ENCODE results near the gene PLXNC1.

PLXNC1 gene

DNA sequence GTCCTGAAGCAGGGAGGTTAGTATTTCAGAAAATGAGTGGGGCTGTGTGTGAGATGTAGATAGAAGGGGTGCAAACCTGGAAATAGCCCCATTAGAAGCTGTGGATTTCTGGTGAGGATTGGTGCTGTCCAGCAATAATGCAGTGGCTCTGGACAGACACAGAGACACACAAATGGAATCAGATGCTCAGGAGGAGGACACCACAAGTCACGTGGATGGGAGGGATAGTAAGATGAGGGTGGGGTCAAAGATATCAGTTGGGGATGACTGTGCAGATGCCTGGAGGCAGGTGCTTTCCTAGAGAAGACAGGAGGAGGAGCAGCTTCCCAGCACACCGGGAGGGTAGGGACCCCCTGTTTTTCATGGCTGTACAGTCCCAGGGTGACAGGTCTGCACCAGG, 136.5 kb downstream of the PLXNC1 start:
- CTCF ChIA-PET, result no interaction called here
- POLR2A ChIA-PET, result no interaction called here
- no peak for DNase-seq (ENCODE audit: extremely low spot score)
- TF ChIP-seq ARNT (IDR thresholded peaks at IDR 0.05) (no peak), FOXA1 (IDR thresholded peaks at IDR 0.05) (no peak), ELF4 (IDR thresholded peaks at IDR 0.05) (no peak), L3MBTL2 (conservative IDR thresholded peaks at IDR 0.05) (no peak), SP1 (IDR thresholded peaks at IDR 0.05) (no peak), SUZ12 (IDR thresholded peaks at IDR 0.05) (no peak), FOXM1 (IDR thresholded peaks at IDR 0.05; ENCODE audit: borderline replicate concordance) (no peak), CTBP1 (IDR thresholded peaks at IDR 0.05; ENCODE audit: borderline replicate concordance) (no peak), NFRKB (IDR thresholded peaks at IDR 0.05) (no peak)

DNA sequence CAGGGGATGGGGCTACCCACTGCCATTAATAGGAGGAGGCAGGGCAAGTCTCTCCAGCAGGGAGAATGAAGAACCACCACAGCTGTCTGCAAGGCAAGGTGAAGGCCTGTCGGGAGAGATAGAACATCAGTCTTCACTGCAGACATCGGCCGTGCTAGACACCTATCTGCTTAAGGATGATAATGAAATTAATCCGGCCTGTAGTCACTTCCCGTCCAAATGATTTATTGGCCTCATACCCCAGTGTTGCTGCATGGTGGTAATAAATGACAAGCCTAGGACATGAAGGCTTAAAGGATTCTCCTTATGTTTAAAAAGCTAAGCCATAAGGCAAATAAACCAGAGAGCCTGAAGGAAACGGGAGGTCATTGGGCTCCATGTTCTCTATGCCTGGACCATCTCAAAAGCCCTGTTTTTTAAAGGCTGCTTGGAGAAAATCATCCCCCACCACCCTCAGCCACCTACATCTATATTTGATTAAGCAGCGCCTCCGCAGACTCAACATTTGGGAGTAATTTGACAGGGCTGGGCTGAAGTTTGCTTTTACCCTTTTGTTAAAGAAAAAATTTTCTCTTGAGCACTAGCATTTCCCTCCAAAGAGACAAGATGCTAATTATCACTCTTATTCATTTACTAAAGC, 137.7 kb downstream of the PLXNC1 start:
- no peak for DNase-seq (ENCODE audit: extremely low spot score)
- ChIA-PET POLR2A (no interaction called here), CTCF (no interaction called here)
- TF ChIP-seq FOXK2 (IDR thresholded peaks at IDR 0.05) (no peak), LEF1 (IDR thresholded peaks at IDR 0.05; ENCODE audit: borderline replicate concordance) (no peak), SP1 (IDR thresholded peaks at IDR 0.05) (no peak)

DNA sequence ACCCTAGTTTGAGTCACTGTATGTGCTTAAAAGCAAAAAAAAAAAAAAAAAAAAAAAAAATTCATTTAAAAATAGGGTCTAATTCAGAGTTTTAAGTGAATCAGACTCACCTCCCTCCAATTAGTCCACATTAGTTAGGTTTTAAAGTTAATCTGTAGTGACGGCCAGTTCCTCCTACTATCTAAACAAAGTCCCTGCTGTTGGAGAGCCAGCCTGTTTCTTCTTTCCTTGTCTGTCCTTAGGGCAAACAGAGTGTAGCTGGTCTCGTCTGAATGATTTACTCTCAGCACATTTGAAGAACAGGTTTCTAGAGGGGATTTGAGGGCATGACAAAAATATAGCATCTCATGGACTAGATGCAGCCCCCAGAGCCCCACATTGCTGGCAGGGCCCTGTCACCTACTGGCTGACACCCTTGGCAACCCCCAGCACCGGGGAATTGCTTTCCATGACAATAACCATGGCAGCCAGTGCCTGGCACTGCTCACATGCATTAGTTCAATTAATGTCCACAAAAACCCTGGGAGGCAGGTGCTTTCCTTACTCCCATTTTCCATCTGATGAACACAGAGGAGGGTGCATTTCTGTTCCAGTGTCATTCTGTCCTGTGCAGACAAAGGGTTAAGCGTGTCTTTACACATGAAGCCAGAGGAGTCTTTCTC, 138.3 kb downstream of the PLXNC1 start:
- DNase-seq (ENCODE audit: extremely low spot score), result no peak
- ChIA-PET CTCF (no interaction called here), POLR2A (no interaction called here)
- no peak for TF ChIP-seq SUZ12 (IDR thresholded peaks at IDR 0.05)
- TF ChIP-seq SP1 (IDR thresholded peaks at IDR 0.05), result no peak
- TF ChIP-seq FOXK2 (IDR thresholded peaks at IDR 0.05), result no peak
- TF ChIP-seq, protein P1, sequence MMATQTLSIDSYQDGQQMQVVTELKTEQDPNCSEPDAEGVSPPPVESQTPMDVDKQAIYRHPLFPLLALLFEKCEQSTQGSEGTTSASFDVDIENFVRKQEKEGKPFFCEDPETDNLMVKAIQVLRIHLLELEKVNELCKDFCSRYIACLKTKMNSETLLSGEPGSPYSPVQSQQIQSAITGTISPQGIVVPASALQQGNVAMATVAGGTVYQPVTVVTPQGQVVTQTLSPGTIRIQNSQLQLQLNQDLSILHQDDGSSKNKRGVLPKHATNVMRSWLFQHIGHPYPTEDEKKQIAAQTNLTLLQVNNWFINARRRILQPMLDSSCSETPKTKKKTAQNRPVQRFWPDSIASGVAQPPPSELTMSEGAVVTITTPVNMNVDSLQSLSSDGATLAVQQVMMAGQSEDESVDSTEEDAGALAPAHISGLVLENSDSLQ (IDR thresholded peaks at IDR 0.05), result no peak
- no peak for TF ChIP-seq NFRKB (IDR thresholded peaks at IDR 0.05)
- no peak for TF ChIP-seq FOXM1 (IDR thresholded peaks at IDR 0.05; ENCODE audit: borderline replicate concordance)
- no peak for TF ChIP-seq L3MBTL2 (conservative IDR thresholded peaks at IDR 0.05)
- TF ChIP-seq BHLHE40 (IDR thresholded peaks at IDR 0.05; ENCODE audit: borderline replicate concordance), result no peak
- TF ChIP-seq CTBP1 (IDR thresholded peaks at IDR 0.05; ENCODE audit: borderline replicate concordance), result no peak
- no peak for TF ChIP-seq TARDBP (IDR thresholded peaks at IDR 0.05)
- no peak for TF ChIP-seq ARNT (IDR thresholded peaks at IDR 0.05)
- TF ChIP-seq FOXA1 (IDR thresholded peaks at IDR 0.05), result no peak
- no peak for TF ChIP-seq ELF4 (IDR thresholded peaks at IDR 0.05)
- no peak for TF ChIP-seq LEF1 (IDR thresholded peaks at IDR 0.05; ENCODE audit: borderline replicate concordance)

DNA sequence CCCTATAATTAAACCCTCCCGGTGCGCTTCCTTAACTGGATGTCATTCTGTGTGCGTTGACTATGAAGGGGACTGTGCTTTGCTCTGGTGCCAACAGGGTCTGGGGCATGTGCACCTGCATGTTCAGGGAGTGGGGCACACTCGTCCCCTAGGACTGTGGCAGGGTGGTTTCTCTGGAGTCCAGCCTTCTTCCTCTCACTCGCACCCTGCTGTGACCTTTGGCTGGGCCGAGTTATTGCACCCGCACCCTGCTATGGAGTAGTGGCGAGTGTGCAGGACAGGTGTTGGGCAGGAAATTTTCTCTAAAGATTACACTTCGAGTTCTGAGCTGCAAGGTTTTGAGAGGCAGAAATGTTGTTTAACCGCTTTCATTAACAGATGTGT, 138.9 kb downstream of the PLXNC1 start:
- CTCF ChIA-PET, result no interaction called here
- DNase-seq (ENCODE audit: extremely low spot score), result no peak
- TF ChIP-seq FOXA1 (IDR thresholded peaks at IDR 0.05), result no peak
- no peak for TF ChIP-seq L3MBTL2 (conservative IDR thresholded peaks at IDR 0.05)
- no peak for TF ChIP-seq LEF1 (IDR thresholded peaks at IDR 0.05; ENCODE audit: borderline replicate concordance)
- TF ChIP-seq HDGF (IDR thresholded peaks at IDR 0.05; ENCODE audit: borderline replicate concordance), result no peak
- TF ChIP-seq NFRKB (IDR thresholded peaks at IDR 0.05), result no peak
- POLR2A ChIA-PET, result no interaction called here

DNA sequence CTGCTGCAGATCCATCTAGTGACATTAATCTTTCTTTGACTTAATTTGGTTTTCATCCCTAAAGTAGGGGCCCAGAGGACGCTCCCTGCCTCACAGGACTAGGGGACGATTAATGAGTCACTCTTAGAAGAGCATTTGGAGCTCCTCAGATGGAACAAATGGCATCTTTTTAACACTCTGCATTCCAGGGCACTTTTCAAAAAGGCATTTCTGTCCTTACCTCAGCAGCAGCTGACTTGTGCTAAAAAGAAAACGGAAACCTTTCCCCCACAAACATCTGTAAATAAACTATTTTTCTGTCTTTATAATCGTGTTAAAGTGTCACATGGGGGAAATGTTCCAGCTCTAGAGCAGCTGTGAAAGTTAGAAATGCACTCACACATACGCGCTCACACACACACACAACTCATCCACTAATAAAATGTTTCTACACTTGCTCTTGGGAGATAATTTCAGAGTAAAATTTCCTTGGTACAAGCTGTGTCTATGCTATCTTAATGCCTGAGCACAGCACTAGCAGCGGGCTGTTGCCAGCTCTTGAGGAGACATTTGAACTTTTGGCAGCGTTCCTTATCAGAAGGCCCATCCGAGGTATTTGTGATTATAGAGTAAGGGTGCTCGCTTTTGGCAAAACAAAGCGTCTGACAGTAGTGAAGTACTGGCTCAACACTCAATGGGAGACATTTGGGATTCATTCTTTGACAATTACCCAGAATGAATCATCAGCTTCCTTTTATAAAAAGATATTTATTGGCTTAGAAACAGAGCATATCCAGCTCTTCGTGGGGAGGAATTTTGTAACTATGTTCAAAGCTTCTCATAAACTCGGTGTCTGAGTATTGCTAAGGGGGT, 141.3 kb downstream of the PLXNC1 start:
- POLR2A ChIA-PET, result no interaction called here
- no peak for DNase-seq (ENCODE audit: extremely low spot score)
- TF ChIP-seq SUZ12 (IDR thresholded peaks at IDR 0.05), result no peak
- no peak for TF ChIP-seq NFRKB (IDR thresholded peaks at IDR 0.05)
- TF ChIP-seq FOXK2 (IDR thresholded peaks at IDR 0.05), result no peak
- TF ChIP-seq, protein P1 (IDR thresholded peaks at IDR 0.05), result no peak
- TF ChIP-seq LEF1 (IDR thresholded peaks at IDR 0.05; ENCODE audit: borderline replicate concordance), result no peak
- no peak for TF ChIP-seq HDGF (IDR thresholded peaks at IDR 0.05; ENCODE audit: borderline replicate concordance)
- TF ChIP-seq L3MBTL2 (conservative IDR thresholded peaks at IDR 0.05), result no peak
- no peak for TF ChIP-seq SP1 (IDR thresholded peaks at IDR 0.05)
- no peak for TF ChIP-seq ZNF384 (IDR thresholded peaks at IDR 0.05)
- TF ChIP-seq ELF4 (IDR thresholded peaks at IDR 0.05), result no peak
- TF ChIP-seq BHLHE40 (IDR thresholded peaks at IDR 0.05; ENCODE audit: borderline replicate concordance), result no peak
- TF ChIP-seq FOXA1 (IDR thresholded peaks at IDR 0.05), result no peak
- no peak for TF ChIP-seq FOXM1 (IDR thresholded peaks at IDR 0.05; ENCODE audit: borderline replicate concordance)
- TF ChIP-seq ARNT (IDR thresholded peaks at IDR 0.05), result no peak
- no peak for TF ChIP-seq CTBP1 (IDR thresholded peaks at IDR 0.05; ENCODE audit: borderline replicate concordance)
- TF ChIP-seq TARDBP (IDR thresholded peaks at IDR 0.05), result no peak

DNA sequence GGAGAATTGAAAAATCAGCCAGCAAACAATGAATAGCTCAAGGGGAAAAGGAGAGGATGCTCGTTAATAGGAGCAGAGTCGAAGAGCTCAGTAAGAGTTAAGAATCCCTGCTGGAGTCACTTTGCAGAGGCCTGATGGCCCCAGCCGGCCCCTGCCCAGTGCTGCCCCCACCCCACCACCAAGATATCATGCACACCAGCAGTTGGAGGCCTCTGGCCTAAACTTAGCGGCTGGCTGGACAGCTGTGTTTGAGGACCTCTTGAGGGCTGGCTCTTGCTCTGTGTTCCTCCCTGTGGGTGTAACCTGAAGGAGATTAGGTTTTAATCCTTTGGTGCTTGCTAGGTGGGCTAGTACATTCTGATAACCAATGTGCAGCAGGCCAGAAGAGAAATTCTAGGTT, 142.0 kb downstream of the PLXNC1 start:
- TF ChIP-seq HDGF (IDR thresholded peaks at IDR 0.05; ENCODE audit: borderline replicate concordance) (no peak), SUZ12 (IDR thresholded peaks at IDR 0.05) (no peak)
- TF ChIP-seq, protein P1 (IDR thresholded peaks at IDR 0.05), result no peak
- ChIA-PET CTCF (no interaction called here), POLR2A (no interaction called here)
- DNase-seq (ENCODE audit: extremely low spot score), result no peak

More for the DNA sequence above, 141.3 kb downstream of the PLXNC1 start:
- CTCF ChIA-PET, result no interaction called here
